Left cardiac atrium (tissue), 4 donors: Measurements from ENCODE around the gene SS18. TPM values are rescaled to one million over a fixed set of nuclear protein-coding genes. Genes with fewer than 3 reads are reported as not detected.
"Not testable (repeated sequence)": the region's sequence is repeated elsewhere in the genome, so short reads cannot be mapped to it uniquely, and the experiment has no call there.

Experiments
- ATAC-seq, 2 donors: fragments of 200-7000 bp; cut with Tn5 transposase; one replicate each; pipeline ENCODE4 v1.9.1; 2020; ENCODE audit warnings: mild to moderate bottlenecking in 2 of 2, moderate library complexity in 2 of 2
- DNase-seq: peaks from one replicate; pipeline ENCODE4 v3.0.0-alpha.2; 2020
- intact Hi-C, 2 donors: fragments of 100-400 bp; cut with DNase I; formaldehyde crosslinking; loops; one replicate each; pipeline versions ENCODE4 v1.14.1 to v1.15.1; 2022 to 2023
- long read RNA-seq: library from polyadenylated mRNA; unstranded; transcript quantifications from one replicate; pipeline ENCODE4 v2.0.0, GENCODE V29; 2021
- total RNA-seq, 2 donors: library from RNA; stranded (reverse); fragmentation: NEBNext Ultra II Directional; extraction: Animal tissue kit (Norgen Biotek cat#: 25700); gene quantifications; one replicate each; pipeline ENCODE4 v1.2.1, GENCODE V29; 2021
- donor health status: DM: no; HTN: yes; CAD: no.
- donor health status: DM: no; HTN: yes; CAD: no; lungs with severe emphysema.
- donor health status: DM: yes; HTN: yes; CAD: no.
- donor health status: Dilated cardiomyopathy.

Gene SS18, protein sequence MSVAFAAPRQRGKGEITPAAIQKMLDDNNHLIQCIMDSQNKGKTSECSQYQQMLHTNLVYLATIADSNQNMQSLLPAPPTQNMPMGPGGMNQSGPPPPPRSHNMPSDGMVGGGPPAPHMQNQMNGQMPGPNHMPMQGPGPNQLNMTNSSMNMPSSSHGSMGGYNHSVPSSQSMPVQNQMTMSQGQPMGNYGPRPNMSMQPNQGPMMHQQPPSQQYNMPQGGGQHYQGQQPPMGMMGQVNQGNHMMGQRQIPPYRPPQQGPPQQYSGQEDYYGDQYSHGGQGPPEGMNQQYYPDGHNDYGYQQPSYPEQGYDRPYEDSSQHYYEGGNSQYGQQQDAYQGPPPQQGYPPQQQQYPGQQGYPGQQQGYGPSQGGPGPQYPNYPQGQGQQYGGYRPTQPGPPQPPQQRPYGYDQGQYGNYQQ
- total RNA-seq: 10 to 100 TPM; 31.6 to 46.9 TPM
- long read RNA-seq, transcript SS18-203 (11 exons, 3,414 nt): minor isoform, 29 of 76 reads
- long read RNA-seq, transcript SS18-201 (10 exons, 1,836 nt): major isoform, 37 of 76 reads
- long read RNA-seq, partial matches to known transcripts: 4 of 76 reads
- long read RNA-seq, other reads (novel, unspliced or antisense): 5 of 76 reads

GRCh38 chr18:26090130-26091046 lies at the start of gene SS18:
SS18 (minus strand) TSS chr18:26090613; CDS start chr18:26090569, 44 bp downstream.
- intact Hi-C loops: loop anchor here in 1 of 2 donors (2.0 kb wide), 1 partner anchor 136 kb away; the partner anchor contains the start of gene TAF4B
- ATAC-seq: peak; percentile 96 to 98
- peak; percentile 96 for DNase-seq

DNA sequence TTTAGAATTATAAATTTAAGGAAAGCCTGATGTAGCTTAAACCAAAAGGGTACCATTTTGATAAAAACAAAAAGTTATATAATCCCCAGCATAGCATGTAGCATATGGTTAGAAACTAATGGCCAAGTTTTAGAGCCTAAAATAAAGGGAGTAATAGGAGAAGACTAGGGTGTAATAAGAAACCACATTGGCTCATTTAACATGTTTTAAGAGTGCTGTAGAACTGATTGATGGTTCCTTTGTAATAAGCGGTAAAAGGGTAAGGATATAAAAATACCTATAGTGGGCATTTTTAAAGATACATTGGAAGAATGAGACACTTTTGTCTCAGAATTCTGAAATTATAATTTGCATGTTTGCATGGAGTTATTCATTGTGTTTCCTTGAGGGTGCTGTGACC lies 45.1 kb upstream of the SS18 start:
- ATAC-seq (no peak), DNase-seq (no peak)
- intact Hi-C loops: no loop called here

DNA sequence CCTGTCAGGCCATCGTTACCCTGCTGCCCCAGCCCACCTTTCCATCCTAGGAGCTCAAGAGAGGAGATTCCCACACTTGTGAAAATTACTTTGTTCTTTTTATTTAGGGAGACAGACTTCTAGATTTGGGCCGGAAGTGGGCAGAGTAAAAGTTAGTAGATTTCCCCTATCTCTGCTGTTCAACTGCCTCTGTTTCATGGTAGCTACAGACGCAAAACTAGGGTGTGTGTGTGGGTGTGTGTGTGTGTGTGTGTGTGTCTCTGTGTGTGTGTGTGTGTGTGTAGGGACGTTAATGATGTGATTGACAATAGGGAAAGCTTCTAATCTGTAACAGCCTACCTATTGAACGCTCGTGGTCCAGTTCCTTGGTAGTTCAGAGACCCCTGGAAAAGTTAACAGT lies 43.7 kb upstream of the SS18 start:
- DNase-seq (no peak), ATAC-seq (no peak)
- intact Hi-C loops: no loop called here

DNA sequence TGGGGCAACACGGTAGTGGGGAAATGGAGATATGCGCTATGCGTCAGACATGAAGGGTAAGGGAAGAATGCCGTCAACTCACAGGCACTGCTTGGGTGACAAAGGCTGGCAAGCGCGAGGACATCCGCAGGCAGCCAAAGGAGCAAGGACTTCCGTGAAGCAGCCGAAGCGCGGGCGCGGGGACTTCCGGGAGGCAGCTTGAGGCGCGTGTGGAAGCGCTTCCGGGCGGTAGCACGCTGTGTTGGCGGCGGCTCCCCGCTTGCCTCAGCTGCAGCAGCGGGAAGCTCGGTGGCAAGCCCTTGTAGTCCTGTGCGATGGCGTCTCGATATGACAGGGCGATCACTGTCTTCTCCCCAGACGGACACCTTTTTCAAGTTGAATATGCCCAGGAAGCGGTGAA lies 43.2 kb upstream of the SS18 start, which contains the start of gene PSMA8:
TSS of gene PSMA8 (plus strand) at position 218 of the 400 bp plus-strand sequence. CDS start at position 315, 97 bp downstream.
- DNase-seq (peak; percentile 44), ATAC-seq (peak; percentile 12 to 38)
- intact Hi-C loops: no loop called here

DNA sequence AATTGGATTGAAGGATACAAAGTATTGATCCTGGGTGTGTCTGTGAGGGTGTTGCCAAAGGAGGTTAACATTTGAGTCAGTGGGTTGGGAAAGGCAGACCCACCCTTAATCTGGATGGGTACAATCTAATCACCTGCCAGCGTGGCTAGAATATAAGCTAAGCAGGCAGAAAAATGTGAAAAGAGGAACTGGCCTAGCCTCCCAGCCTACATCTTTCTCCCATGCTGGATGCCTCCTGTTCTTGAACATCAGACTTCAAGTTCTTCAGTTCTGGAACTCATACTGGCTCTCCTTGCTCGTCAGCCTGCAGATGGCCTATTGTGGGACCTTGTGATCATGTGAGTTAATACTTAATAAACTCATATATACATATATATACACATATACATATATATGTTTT lies 37.8 kb upstream of the SS18 start:
- intact Hi-C loops, DNase-seq, ATAC-seq: not testable (repeated sequence)

DNA sequence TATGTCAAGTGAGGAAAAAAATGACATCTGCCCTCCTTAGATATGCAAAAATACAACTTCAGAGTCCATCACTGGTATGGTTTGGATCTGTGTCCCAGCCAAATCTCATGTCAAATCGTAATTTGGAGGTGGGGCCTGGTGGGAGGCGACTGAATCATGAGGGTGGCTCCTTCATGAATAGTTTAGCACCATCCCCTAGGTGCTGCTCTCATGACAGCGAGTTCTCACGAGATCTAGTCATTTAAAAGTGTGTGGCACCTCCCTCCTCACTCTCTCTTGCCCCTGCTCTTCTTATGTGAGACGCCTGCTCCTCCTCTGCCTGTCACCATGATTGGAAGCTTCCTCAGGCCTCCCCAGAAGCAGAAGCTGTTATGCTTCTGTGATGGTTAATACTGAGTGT lies 37.4 kb upstream of the SS18 start:
- DNase-seq: no peak
- intact Hi-C loops: no loop called here
- ATAC-seq: no peak

GRCh38 chr18:26121994-26122393 lies 31.6 kb upstream of the SS18 start:
- intact Hi-C loops, DNase-seq, ATAC-seq: not testable (repeated sequence)

DNA sequence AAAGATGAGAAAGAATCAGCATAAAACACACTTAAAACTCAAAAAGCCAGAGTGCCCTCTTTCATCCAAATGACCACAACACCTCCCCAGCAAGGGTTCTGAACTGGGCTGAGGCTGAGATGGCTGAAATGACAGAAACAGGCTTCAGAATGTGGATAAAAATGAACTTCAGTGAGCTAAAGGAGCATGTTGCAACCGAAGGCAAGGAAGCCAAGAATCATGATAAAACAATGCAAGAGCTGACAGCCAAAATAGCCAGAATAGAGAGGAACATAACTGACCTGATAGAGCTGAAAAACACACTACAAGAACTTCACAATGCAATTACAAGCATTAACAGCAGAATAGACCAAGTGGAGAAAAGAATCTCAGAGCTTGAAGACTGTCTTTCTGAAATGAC lies 31.1 kb upstream of the SS18 start:
- ATAC-seq (no peak), DNase-seq (no peak)
- intact Hi-C loops: no loop called here

DNA sequence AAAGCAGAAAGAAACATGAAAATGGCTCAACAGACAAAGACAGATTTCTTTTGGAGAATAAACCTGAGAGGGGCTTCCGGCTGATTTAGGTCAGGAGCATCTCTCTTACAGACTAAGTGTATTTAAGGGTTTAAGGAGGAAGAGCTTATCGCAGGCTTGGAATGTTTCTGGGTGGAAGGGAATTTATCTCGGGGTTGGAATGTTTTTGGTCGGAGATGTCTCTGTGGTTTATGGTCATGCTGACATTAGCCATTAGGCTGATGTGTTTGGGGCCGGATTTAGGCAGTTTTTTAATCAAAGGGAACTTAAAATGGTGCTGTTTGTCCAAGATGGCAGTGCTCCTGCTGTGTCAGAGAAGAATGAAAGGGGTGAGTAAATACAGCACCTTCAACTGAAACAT lies 28.8 kb upstream of the SS18 start:
- intact Hi-C loops: no loop called here
- DNase-seq (no peak), ATAC-seq (no peak)

DNA sequence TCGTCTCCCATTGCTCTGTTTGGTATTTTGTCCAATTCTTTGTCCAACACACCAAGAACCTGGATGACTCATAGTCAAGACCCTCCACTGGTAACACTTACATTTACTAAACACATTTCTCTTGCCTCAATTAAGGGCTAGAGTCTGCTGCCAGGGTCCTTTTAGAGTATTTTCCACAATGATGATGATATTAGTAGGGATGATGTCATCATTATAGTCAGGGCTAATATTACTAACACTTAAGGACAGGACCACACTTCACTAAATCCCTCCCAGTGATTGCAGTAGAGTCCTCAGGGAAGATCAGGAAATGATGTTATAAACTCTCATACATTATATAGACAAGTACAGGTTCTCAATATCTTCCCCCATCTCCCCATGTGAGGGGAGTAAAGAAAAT lies 13.6 kb upstream of the SS18 start:
- intact Hi-C loops: no loop called here
- DNase-seq (no peak), ATAC-seq (no peak)

DNA sequence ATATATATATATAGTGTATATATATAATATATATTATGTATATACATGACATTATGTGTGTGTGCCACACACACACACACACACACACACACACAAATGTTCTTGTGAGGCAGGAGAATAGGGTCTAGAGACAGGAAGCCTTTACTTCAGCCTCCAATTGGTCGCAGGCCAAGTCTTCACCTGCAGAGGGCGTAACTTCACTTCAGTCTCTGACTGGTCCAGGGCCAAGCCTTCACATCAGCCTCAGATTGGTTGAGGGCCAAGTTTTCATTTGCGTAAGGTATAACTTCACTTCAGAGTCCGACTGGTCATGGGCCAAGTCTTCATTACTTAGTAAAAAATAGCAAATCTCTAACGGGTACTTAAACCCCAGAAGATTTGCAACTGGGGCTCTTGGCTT lies 13.2 kb upstream of the SS18 start:
- intact Hi-C loops: no loop called here
- DNase-seq (no peak), ATAC-seq (no peak)

- DNase-seq (no peak), ATAC-seq (no peak)
- intact Hi-C loops: no loop called here
Measured at GRCh38 chr18:26097563-26097962, 7.2 kb upstream of the SS18 start.

DNA sequence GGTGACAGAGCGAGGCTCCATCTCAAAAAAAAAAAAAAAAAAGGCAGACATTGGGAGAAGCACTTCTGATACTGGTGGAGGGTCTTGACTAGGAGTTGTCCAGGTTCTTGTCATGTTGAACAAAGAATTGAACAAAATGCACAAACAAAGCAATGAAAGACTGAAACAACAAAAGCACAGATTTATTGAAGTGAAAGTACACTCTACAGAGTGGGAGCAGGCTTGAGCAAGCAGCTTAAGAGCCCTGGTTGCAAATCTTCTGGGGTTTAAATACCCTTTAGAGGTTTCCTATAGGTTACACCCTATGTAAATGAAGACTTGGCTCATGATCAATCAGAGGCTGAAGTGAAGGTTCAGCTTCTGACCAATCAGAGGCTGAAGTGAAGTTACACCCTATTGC lies 6.4 kb upstream of the SS18 start:
- intact Hi-C loops: no loop called here
- DNase-seq: no peak
- no peak for ATAC-seq

DNA sequence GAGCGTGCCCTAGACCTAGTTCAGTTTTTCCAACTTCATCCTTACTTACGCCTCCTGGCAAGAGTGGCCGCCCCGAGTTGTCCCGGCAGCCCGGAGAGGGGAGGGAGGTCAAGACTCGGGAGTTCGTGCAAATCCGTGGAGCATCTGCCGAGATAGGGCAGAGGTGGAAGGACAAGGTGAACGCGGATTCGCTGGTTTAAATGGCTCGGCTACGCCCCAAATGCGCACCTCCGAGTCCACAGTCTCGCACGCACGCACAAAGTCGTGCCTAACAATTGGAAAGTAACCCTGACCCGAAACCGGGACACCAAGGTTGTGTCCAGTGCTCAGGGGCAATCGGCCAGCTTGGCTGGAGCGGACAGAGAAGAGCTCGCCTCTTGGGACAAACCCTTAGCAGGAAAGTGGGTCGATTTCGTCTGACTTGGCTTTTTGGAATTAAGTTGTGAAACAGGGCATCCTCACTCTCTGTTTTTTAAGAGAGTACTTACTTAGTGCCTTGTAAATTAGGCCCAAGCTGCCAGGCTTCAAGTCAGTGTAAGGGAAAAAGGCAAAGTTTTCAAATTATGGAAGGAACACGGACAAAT lies 726 bp upstream of the SS18 start:
- intact Hi-C loops: loop anchor here in 1 of 2 donors (2.0 kb wide), 1 partner anchor 136 kb away; the partner anchor contains the start of gene TAF4B
- peak; percentile 24 to 66 for ATAC-seq
- peak; percentile 77 for DNase-seq

GRCh38 chr18:26089293-26090129 lies 902 bp downstream of the SS18 start:
- DNase-seq (no peak), ATAC-seq (no peak)
- intact Hi-C loops: loop anchor here in 1 of 2 donors (2.0 to 10.0 kb wide), 2 partner anchors 85 to 137 kb away; partner anchors contain the start of gene TAF4B

- DNase-seq (no peak), ATAC-seq (no peak)
- intact Hi-C loops: loop anchor here in 1 of 2 donors (10.0 kb wide), 1 partner anchor 84 kb away; no protein-coding TSS in a partner anchor
Measured at GRCh38 chr18:26088487-26088886, 1.9 kb downstream of the SS18 start.

- intact Hi-C loops: loop anchor here in 1 of 2 donors (10.0 kb wide), 1 partner anchor 82 kb away; no protein-coding TSS in a partner anchor
- DNase-seq: no peak
- no peak for ATAC-seq
Measured at GRCh38 chr18:26086959-26087358, 3.5 kb downstream of the SS18 start.

- ATAC-seq: no peak
- intact Hi-C loops: loop anchor here in 1 of 2 donors (10.0 kb wide), 1 partner anchor 80 kb away; no protein-coding TSS in a partner anchor
Measured at GRCh38 chr18:26085056-26085455, 5.4 kb downstream of the SS18 start.

More at GRCh38 chr18:26085056-26085455, 5.4 kb downstream of the SS18 start:
- DNase-seq: no peak
